Esophagus (tissue), 2 donors: Measurements from ENCODE around the gene JMY. TPM values are rescaled to one million over a fixed set of nuclear protein-coding genes. Genes with fewer than 3 reads are reported as not detected.

Experiments used
- H3K27ac ChIP-seq, 2 donors: one replicate each; pipeline ENCODE4 v1.5.1; 2013; ENCODE audit warnings: low read depth in 2 of 2, mild to moderate bottlenecking in 2 of 2, inconsistent platforms in 1 of 2, low read length in 1 of 2, moderate library complexity in 1 of 2
- H3K27me3 ChIP-seq, 2 donors: one replicate each; pipeline ENCODE4 v1.6.1; 2013; ENCODE audit warnings: low read length in 2 of 2, control low read depth in 1 of 2, mild to moderate bottlenecking in 1 of 2; ENCODE audit not compliant: insufficient read depth in 2 of 2, control insufficient read depth in 1 of 2
- H3K36me3 ChIP-seq, 2 donors: one replicate each; pipeline ENCODE4 v1.6.1; 2013; ENCODE audit warnings: low read length in 1 of 2; ENCODE audit not compliant: control insufficient read depth in 2 of 2, insufficient read depth in 2 of 2
- H3K4me1 ChIP-seq, 2 donors: one replicate each; pipeline ENCODE4 v1.6.1; 2013; ENCODE audit warnings: low read length in 1 of 2; ENCODE audit not compliant: control insufficient read depth in 2 of 2, insufficient read depth in 2 of 2
- H3K4me3 ChIP-seq, 2 donors: one replicate each; pipeline ENCODE4 v1.5.1; 2013; ENCODE audit warnings: low read length in 2 of 2, mild to moderate bottlenecking in 2 of 2, low read depth in 1 of 2, moderate library complexity in 1 of 2
- H3K9me3 ChIP-seq, 2 donors: one replicate each; pipeline ENCODE4 v1.6.1; 2013; ENCODE audit warnings: mild to moderate bottlenecking in 2 of 2, low read depth in 1 of 2, low read length in 1 of 2, moderate library complexity in 1 of 2; ENCODE audit not compliant: control insufficient read depth in 2 of 2, insufficient read depth in 1 of 2
- whole genome bisulfite sequencing, 2 donors: extraction: QIAGEN DNeasy Blood & Tissue Kit; methylation state at CpG; one replicate each; pipeline ENCODE4 v1.1.7; 2013; 5-methylcytosine and 5-hydroxymethylcytosine counted together
- polyA plus RNA-seq, 2 donors: library from polyadenylated mRNA; stranded (reverse); fragments of 200-250 nt; gene quantifications; one replicate each; pipeline ENCODE4 v1.2.3, GENCODE V29; 2013
- donor health status: healthy with polysubstance abuse.
- donor health status: Bipolar disorder and iron deficiency.

The JMY gene
- polyA plus RNA-seq, 2 donors: 2.3 to 2.5 TPM

DNA sequence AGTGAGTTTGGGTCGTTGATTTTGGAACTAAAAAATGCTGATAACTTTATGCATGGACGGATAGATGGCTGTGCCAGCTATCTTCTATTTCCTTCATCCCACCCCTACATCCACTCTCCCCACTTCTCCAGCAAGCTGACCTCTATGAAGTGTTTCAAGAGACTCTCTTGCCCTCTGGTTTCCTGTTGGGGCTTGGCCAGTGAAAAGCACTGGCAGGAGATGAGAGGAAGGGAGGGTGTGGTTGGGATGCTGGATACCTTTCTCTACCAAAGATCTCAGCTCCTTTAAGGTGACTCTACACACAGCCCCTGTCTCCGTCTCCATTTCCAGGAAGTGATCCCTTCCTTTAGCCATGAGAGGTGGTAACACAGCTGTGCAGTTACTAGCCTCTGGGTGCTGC is 30.0 kb upstream of the JMY start:
- WGBS, 2 donors: 47 to 70% methylated on average over 3 of the region's 3 CpGs
- Histone ChIP-seq H3K36me3 (no peaks in the 10 kb centered on the region), H3K27me3 (no peaks in the 10 kb centered on the region)

DNA sequence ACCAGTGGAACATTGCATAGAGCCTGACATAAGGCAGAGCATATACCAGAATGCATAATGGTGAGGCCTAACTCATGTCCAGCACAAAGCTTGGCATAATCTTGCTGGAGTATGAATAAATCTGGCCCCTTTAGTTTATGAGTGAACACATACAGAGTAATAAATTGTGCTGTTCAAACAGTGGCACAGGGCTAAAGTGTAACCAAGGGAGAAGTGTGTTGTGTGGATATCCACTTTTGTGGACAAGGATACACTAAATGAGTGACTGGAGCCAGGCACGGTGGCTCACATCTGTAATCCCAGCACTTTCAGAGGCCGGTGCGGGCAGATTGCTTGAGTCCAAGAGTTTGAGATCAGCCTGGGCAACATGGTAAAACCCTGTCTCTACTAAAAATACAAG is 29.4 kb upstream of the JMY start:
- Histone ChIP-seq H3K9me3 (no peaks in the 10 kb centered on the region), H3K27ac (no peak overlapping the region), H3K4me1 (no peaks in the 10 kb centered on the region), H3K4me3 (no peak overlapping the region), H3K27me3 (no peaks in the 10 kb centered on the region), H3K36me3 (no peaks in the 10 kb centered on the region)
- 89 to 96% methylated on average over 3 of the region's 3 CpGs for WGBS, 2 donors

More for the DNA sequence above, 30.0 kb upstream of the JMY start:
- no peak overlapping the region for H3K27ac ChIP-seq
- H3K4me1 ChIP-seq: no peaks in the 10 kb centered on the region
- H3K9me3 ChIP-seq: no peaks in the 10 kb centered on the region
- no peak overlapping the region for H3K4me3 ChIP-seq

- Histone ChIP-seq H3K4me1 (no peaks in the 10 kb centered on the region), H3K27ac (no peak overlapping the region), H3K27me3 (no peaks in the 10 kb centered on the region), H3K4me3 (no peak overlapping the region), H3K36me3 (no peaks in the 10 kb centered on the region), H3K9me3 (no peaks in the 10 kb centered on the region)
Measured at GRCh38 chr5:79209505-79209904, 26.4 kb upstream of the JMY start.

GRCh38 chr5:79224286-79224984 is 11.5 kb upstream of the JMY start:
- Histone ChIP-seq H3K4me3 (no peak overlapping the region), H3K4me1 (no peaks in the 10 kb centered on the region), H3K27me3 (no peaks in the 10 kb centered on the region), H3K27ac (no peak overlapping the region), H3K36me3 (no peaks in the 10 kb centered on the region), H3K9me3 (no peaks in the 10 kb centered on the region)
- 83 to 84% methylated on average over 4 of the region's 4 CpGs for WGBS, 2 donors

DNA sequence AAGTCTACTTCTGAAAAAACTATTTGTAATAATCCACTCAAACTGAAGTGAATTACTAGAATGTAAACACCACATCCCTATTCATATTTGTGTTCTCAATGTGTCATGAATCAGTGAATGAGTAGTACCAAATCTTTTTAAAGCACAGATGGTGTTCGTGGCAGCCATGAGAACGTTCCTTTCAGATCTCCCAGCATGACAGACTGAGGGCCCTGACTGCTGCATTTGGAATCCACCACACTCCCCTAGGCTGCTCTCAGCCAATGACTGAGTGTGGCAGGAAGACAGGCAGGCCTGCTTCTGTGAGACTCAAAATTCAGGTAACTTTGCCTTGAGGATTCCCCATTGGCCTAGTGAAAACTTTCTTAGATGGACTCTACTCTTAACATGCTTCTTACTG is 10.9 kb upstream of the JMY start:
- Histone ChIP-seq H3K27me3 (no peaks in the 10 kb centered on the region), H3K4me3 (no peak overlapping the region), H3K27ac (no peak overlapping the region), H3K4me1 (no peaks in the 10 kb centered on the region), H3K9me3 (no peaks in the 10 kb centered on the region), H3K36me3 (no peaks in the 10 kb centered on the region)
- 54 to 65% methylated on average over 2 of the region's 2 CpGs for WGBS, 2 donors

GRCh38 chr5:79225441-79225840 is 10.5 kb upstream of the JMY start:
- WGBS, 2 donors: 91 to 95% methylated on average over 5 of the region's 5 CpGs
- H3K36me3 ChIP-seq: no peaks in the 10 kb centered on the region
- no peak overlapping the region for H3K4me3 ChIP-seq
- H3K4me1 ChIP-seq: no peaks in the 10 kb centered on the region
- H3K27ac ChIP-seq: no peak overlapping the region
- no peaks in the 10 kb centered on the region for H3K27me3 ChIP-seq
- no peaks in the 10 kb centered on the region for H3K9me3 ChIP-seq

DNA sequence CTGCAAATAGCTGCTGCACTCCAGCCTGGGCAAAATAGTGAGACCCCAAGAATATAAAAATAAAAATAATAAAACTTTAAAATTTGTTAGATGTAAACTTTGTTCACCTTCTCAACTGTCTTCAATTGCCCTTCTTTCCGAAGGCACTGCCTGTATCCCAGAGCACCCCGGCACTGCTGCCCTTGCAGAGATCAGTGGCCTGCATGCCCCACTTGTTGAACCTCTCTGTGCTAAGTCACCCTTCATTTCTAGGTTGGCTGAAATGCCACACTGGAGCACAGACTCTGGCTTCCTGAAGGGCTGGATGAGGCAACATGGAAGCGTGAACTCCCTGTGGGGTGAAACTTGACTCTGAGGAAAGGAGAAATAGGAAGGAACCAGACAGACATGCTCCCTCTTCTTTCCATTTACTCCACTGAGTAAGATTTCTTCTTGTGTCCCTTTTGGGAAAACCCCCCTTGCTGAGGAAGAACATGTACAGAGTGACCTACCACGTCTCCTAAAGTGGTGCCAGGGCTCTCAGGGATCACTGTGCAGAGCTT is 8.4 kb upstream of the JMY start:
- no peaks in the 10 kb centered on the region for H3K9me3 ChIP-seq
- no peak overlapping the region for H3K27ac ChIP-seq
- H3K27me3 ChIP-seq: no peaks in the 10 kb centered on the region
- no peaks in the 10 kb centered on the region for H3K4me1 ChIP-seq
- WGBS, 2 donors: 93 to 95% methylated on average over 4 of the region's 4 CpGs
- H3K4me3 ChIP-seq: no peak overlapping the region
- no peaks in the 10 kb centered on the region for H3K36me3 ChIP-seq

GRCh38 chr5:79229357-79230174 is 6.4 kb upstream of the JMY start:
- Histone ChIP-seq H3K4me1 (no peaks in the 10 kb centered on the region), H3K4me3 (no peak overlapping the region), H3K9me3 (no peaks in the 10 kb centered on the region), H3K36me3 (no peaks in the 10 kb centered on the region), H3K27me3 (no peaks in the 10 kb centered on the region), H3K27ac (no peak overlapping the region)
- 84 to 85% methylated on average over 10 of the region's 10 CpGs for WGBS, 2 donors

GRCh38 chr5:79235261-79235633 is 684 bp upstream of the JMY start:
- WGBS, 2 donors: 14 to 17% methylated on average over 2 of the region's 2 CpGs

More at GRCh38 chr5:79235261-79235633, 684 bp upstream of the JMY start:
- Histone ChIP-seq H3K27ac (peak overlapping the region; percentile 88), H3K4me3 (peak overlapping the region; percentile 73 to 83), H3K9me3 (no peaks in the 10 kb centered on the region), H3K4me1 (peaks cover 0 to 3% of the 10 kb centered on the region in 2 donors), H3K27me3 (no peaks in the 10 kb centered on the region), H3K36me3 (no peaks in the 10 kb centered on the region)
